Spinal cord (tissue), 10 donors: ENCODE data around the gene LEFTY1. TPM values are rescaled to one million over a fixed set of nuclear protein-coding genes. Genes with fewer than 3 reads are reported as not detected.
"Not testable (repeated sequence)": the region's sequence is repeated elsewhere in the genome, so short reads cannot be mapped to it uniquely, and the experiment has no call there.

ENCODE experiments used
- DNase-seq, 6 donors: peaks; one replicate each; pipeline versions ENCODE4 v3.0.0 to v3.0.0-alpha.2; 2013 to 2015; ENCODE audit warnings: low spot score in 6 of 6, low read depth in 4 of 6
- H3K27ac ChIP-seq: one replicate; pipeline ENCODE4 v1.5.1; 2013; ENCODE audit warnings: low read depth, low read length, control low read depth
- H3K27me3 ChIP-seq: one replicate; pipeline ENCODE4 v1.6.1; 2013; ENCODE audit warnings: low read length; ENCODE audit not compliant: control insufficient read depth, insufficient read depth
- H3K36me3 ChIP-seq: one replicate; pipeline ENCODE4 v1.6.1; 2013; ENCODE audit warnings: low read length; ENCODE audit not compliant: control insufficient read depth, insufficient read depth
- H3K4me1 ChIP-seq: one replicate; pipeline ENCODE4 v1.6.1; 2013; ENCODE audit warnings: low read length; ENCODE audit not compliant: control insufficient read depth, insufficient read depth
- H3K4me3 ChIP-seq: one replicate; pipeline ENCODE4 v1.5.1; 2013; ENCODE audit warnings: low read depth, low read length, control low read depth
- H3K9me3 ChIP-seq: one replicate; pipeline ENCODE4 v1.6.1; 2013; ENCODE audit warnings: low read length; ENCODE audit not compliant: control insufficient read depth, insufficient read depth
- WGBS: methylation state at CpG from one replicate; pipeline ENCODE4 v1.1.5; 2013; ENCODE audit warnings: missing lambda C conversion rate; ENCODE audit not compliant: insufficient coverage; 5-methylcytosine and 5-hydroxymethylcytosine counted together
- polyA plus RNA-seq, 2 donors: library from polyadenylated mRNA; unstranded; fragments of 120-200 nt; gene quantifications; one replicate each; pipeline ENCODE4 v1.2.1, GENCODE V29; 2013; ENCODE audit not compliant: insufficient read length in 2 of 2
- total RNA-seq, 2 donors: library from RNA; depleted of rRNA in 1 of 2; stranded (reverse); fragments of 120-200 nt in 1 of 2; fragments of >200 nt in 1 of 2; gene quantifications; one replicate each; pipeline versions ENCODE4 v1.2.3 to v1.2.4, GENCODE V29; 2013 to 2014
- donor health status: healthy.

The LEFTY1 gene
- total and polyA plus RNA-seq, 4 donors, result 0.77 to 2.7 (median 1.7) TPM

DNA sequence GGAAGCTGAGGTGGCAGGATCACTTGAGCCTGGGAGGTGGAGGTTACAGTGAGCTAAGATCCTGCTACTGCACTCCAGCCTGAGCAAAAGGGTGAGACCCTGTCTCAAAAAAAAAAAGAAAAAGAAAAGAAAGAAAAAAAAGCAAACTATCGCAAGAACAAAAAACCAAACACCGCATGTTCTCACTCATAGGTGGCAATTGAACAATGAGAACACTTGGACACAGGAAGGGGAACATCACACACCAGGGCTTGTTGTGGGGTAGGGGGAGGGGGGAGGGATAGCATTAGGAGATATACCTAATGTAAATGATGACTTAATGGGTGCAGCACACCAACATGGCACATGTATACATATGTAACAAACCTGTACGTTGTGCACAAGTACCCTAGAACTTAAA, 40.5 kb upstream of the LEFTY1 start:
- not testable (repeated sequence) for H3K9me3 ChIP-seq, H3K36me3 ChIP-seq, H3K27ac ChIP-seq, H3K4me1 ChIP-seq, H3K27me3 ChIP-seq, H3K4me3 ChIP-seq, DNase-seq
- WGBS, result no CpG with 5 or more reads among the region's 3 CpGs

DNA sequence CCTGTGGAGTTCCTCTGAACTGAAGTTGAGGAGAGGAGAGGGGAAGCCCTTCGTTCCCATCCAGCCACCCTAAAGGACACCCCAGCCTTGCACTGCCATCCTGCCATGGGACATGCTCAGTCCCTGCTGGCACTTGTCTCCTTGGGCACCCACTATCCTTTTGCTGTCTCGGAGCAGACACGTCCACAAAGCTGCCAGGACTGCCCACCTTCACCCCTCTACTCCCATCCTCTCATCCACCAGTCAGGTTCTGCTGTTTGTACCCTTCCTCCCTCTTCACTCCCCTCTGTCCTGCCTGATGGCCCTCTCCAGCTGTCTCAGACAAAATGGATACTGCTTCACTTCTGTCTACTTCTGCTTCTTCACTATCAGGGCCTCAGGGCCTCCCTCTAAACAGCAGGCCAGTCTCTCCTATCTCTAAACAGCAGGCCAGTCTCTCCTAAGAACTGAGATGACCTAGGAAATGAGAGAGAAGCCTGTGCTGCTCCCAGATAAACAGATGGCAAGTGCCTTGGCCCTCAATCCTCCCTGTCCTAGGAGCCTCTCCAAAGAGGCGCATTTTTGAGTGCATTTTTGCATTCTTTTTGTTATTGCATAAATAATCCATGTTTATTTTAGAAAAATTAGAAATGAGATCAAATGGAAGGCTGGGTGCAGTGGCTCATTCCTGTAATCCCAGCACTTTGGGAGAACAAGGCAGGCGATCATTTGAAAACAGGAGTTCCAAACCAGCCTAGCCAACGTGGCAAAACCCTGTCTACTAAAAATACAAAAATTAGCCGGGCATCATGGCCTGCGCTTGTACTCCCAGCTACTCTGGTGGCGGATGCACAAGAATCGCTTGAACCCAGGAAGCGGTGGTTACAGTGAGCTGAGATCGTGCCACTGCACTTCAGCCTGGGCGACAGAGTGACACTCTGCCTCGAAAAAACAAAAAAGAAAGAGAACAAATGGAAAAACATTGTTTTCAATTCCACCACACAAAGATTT, 39.5 kb upstream of the LEFTY1 start:
- Histone ChIP-seq H3K27ac (no peak overlapping the region), H3K36me3 (no peaks in the 10 kb centered on the region), H3K9me3 (no peaks in the 10 kb centered on the region), H3K27me3 (no peaks in the 10 kb centered on the region), H3K4me3 (no peak overlapping the region), H3K4me1 (peaks cover 9% of the 10 kb centered on the region)
- DNase-seq, result no peak
- WGBS, result 90% methylated on average over 10 of the region's 14 CpGs

DNA sequence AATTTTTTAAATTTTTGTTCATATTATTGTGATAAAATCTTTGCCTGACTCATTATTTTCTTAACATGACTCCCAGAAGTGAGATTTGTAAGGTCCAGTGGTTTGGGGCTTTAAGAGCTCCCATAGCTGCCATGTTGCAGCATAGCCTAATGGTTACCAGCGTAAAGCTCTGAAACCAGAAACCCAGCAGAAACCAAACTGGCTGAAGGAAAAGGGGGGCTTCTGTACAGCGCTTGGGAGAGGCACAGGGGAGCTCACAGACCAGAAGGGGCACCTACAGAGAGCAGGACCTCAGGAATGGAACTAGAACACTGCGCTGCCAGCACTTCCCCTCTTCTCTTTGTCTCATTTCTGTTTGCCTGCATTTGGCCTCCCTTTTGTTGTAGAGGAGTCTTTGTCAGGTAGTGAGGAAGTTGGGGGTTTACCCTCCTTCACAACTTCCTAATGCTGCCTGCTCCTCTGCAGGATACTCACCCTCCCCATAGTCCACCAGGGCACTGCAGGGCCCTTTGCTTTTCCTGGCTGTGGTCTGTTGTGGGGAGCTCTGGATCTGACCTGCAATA, 37.7 kb upstream of the LEFTY1 start:
- Histone ChIP-seq H3K36me3 (peaks cover 7% of the 10 kb centered on the region), H3K4me3 (no peak overlapping the region), H3K4me1 (peaks cover 28% of the 10 kb centered on the region), H3K27me3 (no peaks in the 10 kb centered on the region), H3K27ac (no peak overlapping the region), H3K9me3 (no peaks in the 10 kb centered on the region)
- WGBS, result 87% methylated on average over 2 of the region's 3 CpGs
- DNase-seq, result no peak

DNA sequence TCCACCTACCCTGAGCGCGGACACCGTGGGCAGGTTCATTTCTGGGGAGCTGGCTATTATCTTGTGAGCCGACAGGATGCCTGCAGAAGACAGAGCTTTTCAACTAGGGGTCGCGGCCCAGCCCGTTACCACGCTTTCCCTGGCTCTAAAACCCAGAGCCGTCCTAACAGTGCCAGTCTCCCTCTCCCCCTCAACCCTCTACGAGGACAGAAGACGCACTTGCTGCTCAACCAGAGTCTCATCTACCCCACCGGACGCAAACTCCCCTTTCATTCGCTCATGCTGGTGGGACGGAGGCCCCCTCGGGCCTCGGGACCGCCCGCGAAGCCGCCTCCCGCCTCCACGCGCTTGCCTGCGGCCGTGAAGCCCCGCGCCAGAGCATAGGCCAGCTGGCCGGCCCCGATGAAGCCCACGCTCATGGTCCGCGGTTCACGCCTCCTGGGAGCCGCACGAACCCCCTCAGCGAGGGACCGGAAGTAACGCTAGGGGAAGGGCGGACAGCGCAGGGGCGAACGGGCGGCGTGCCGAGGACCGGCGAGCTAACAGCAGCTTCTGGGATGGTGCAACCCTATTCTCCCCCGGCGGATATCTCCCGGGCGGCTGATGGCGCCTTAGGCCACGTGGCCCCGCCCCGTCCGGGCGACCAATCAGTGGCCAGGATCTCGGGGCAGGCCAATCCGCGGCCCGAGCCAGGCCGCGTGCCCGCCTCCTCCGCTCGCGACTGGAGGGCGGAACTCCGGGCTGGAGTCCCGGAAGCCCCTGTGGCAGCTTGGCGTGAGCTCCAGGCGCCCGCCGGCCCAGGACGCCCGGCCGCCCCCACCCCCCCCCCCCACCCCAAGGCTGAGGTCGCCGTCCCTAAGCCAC, 35.0 kb upstream of the LEFTY1 start, which contains the start of gene PYCR2:
Gene PYCR2 (minus strand): TSS at position 559 of the 864 bp plus-strand sequence. CDS start 140 bp downstream, at position 419.
- peak; percentile 83 to 98 (median 90) for DNase-seq
- Histone ChIP-seq H3K36me3 (peaks cover 21% of the 10 kb centered on the region), H3K27me3 (no peaks in the 10 kb centered on the region), H3K4me3 (peak within 1 kb of the TSS; percentile 70), H3K4me1 (peaks cover 46% of the 10 kb centered on the region), H3K27ac (peak within 1 kb of the TSS; percentile 80), H3K9me3 (no peaks in the 10 kb centered on the region)
- under 1% methylated on average over 70 of the region's 80 CpGs for WGBS

DNA sequence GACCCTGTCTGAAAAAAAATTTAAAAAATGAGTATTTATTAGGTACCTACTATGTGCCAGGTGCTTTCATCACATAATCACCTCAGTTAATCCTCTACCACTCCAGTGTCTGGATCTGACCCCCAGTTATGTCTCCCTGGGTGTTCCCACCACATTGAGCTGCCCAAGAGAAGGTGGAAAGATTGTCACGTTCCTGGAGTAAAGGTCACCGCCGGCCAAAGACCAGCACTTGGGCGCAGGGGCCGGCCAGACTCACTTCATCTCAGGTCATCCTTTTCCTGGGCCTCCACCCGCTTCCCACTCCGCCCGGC, 34.4 kb upstream of the LEFTY1 start:
- Histone ChIP-seq H3K4me1 (peaks cover 46% of the 10 kb centered on the region), H3K27me3 (no peaks in the 10 kb centered on the region), H3K27ac (peak overlapping the region; percentile 80), H3K36me3 (peaks cover 26% of the 10 kb centered on the region), H3K9me3 (no peaks in the 10 kb centered on the region), H3K4me3 (peak overlapping the region; percentile 70)
- no peak for DNase-seq
- 4% methylated on average over 8 of the region's 8 CpGs for WGBS

DNA sequence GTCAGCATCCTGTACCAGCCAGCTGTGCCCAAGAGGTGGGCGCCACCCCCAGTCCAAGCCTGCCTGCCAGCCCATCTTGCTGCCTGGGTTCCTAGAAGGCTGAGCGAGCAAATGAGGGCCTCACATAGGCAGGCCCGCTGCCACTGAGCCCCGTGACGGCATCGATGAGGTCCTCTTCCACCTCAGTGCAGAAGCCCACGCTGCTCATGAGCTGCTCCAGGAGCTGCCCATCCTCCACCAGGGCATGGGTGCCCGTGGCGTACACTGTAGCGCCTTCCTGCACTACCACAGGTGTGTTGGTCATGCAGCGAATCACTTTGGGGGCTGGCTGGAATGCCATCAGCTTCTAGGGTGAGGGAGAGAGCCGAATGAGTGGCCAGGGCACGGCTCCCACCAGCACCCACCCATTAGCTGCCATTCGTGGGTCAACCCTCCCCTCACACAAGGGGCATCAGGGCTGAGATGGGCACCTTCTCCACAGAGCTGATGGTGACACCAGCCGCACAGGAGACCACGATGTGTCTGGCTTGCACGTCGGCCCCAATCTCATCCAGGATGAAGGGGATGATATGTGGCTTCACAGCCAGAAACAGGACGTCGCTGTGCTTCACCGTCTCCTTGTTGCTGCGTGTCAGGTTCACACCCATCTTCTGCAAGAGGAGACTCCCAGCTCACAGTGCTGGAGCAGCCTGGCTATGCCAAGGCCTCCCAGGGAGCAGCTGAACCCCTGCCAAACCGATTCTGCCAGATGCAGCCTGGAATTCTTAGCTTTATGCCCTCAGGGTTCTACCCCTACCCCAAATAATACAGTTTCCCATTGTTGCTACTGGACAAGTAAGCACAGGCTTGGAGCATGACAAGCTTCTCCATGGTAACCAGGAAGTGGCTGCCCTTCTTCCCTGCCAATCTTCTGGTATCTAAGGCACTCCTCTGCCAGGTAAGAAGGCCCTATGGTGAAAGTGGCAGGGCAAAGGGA, 33.1 kb upstream of the LEFTY1 start:
- DNase-seq, result peak in 2 of 6 donors; percentile 61 to 64
- H3K9me3 ChIP-seq, result no peaks in the 10 kb centered on the region
- no peaks in the 10 kb centered on the region for H3K27me3 ChIP-seq
- H3K27ac ChIP-seq, result no peak overlapping the region
- H3K36me3 ChIP-seq, result peaks cover 30% of the 10 kb centered on the region
- 76% methylated on average over 20 of the region's 23 CpGs for WGBS
- H3K4me1 ChIP-seq, result peaks cover 46% of the 10 kb centered on the region
- no peak overlapping the region for H3K4me3 ChIP-seq

DNA sequence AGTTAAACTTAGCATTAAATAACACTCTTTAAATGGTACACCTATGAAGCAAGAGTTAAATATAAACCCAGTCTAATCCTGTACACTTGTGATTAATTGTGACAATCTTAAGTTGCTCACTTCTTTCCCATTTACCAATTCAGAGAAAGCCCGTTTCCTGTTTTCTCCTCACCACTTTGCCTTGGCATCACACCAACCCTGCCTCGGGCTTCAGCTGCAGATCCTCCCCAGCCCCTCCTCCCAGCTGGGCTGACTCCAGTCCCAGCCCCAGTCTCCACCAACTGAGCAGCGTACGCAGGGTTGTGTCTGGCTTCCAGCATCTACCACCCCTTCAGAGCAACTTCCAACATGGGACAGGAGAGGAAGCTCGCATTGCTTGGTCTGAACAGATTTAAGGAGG, 31.0 kb upstream of the LEFTY1 start:
- Histone ChIP-seq H3K27ac (no peak overlapping the region), H3K4me1 (peaks cover 58% of the 10 kb centered on the region), H3K36me3 (peaks cover 39% of the 10 kb centered on the region), H3K4me3 (no peak overlapping the region), H3K9me3 (no peaks in the 10 kb centered on the region), H3K27me3 (no peaks in the 10 kb centered on the region)
- peak in 3 of 6 donors; percentile 60 to 83 (median 81) for DNase-seq
- WGBS, result 34% methylated on average over 4 of the region's 5 CpGs

DNA sequence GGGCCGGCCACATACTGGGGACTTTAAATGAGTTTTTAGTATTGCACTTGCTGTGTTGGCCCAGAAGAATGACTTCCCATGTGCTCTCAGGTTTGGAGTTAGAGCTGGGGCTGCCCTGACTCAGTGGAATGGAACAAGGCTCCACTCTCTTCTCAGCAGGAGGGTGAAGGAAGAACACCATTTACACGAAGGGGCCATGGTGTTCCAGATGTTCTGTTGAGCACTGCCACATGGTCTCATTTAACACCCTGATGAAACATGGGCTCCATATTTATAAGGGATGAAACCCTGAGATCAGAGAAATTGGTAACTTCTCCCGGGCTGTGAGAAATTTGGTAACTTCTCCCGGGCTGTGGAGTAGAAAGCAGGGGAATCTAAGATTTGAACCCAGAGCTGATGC, 29.3 kb upstream of the LEFTY1 start:
- H3K4me1 ChIP-seq, result peaks cover 52% of the 10 kb centered on the region
- H3K4me3 ChIP-seq, result no peak overlapping the region
- no peak for DNase-seq
- no peaks in the 10 kb centered on the region for H3K27me3 ChIP-seq
- 90% methylated on average over 2 of the region's 4 CpGs for WGBS
- H3K36me3 ChIP-seq, result peaks cover 39% of the 10 kb centered on the region
- no peak overlapping the region for H3K27ac ChIP-seq
- H3K9me3 ChIP-seq, result no peaks in the 10 kb centered on the region
